Stimulated activated CD4-positive, alpha-beta T cell treated with anti-CD3 and anti-CD28 coated beads, Interleukin-15, amount 100 ng/mL, for 1 hour (primary cell): Measurements from ENCODE around the gene GLYATL2.

Experiments
- DNase-seq, 2 donors: peaks; one replicate each; pipeline ENCODE4 v3.0.0-alpha.2; 2020; ENCODE audit warnings: low read depth in 1 of 2, low spot score in 1 of 2

The GLYATL2 gene

GRCh38 chr11:58844361-58845005, at the start of gene GLYATL2:
TSS of gene GLYATL2 (minus strand) at chr11:58844704. CDS start at chr11:58839612, 5,092 bp downstream.
- no peak for DNase-seq

GRCh38 chr11:58893899-58894298, 49.4 kb upstream of the GLYATL2 start:
- no peak for DNase-seq

GRCh38 chr11:58888579-58888978, 44.1 kb upstream of the GLYATL2 start:
- no peak for DNase-seq

DNA sequence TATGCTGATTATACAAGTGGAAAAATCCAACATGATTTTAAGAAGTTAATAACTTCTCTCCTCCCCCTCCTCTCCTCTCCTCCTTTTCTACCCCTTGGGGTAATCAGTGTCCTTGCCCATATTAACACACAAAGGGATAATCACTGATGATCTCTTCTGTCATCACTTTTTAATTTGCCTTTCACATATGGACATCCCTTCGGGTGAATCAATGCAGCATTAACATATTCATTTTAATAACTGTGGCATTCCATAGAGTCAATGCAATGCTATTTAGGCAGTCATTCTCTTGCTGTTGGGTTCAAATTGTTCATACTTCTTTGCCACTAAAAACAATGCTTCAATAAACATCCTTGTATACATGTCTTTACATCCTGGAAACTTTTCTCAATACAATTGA, 42.9 kb upstream of the GLYATL2 start:
- no peak for DNase-seq

DNA sequence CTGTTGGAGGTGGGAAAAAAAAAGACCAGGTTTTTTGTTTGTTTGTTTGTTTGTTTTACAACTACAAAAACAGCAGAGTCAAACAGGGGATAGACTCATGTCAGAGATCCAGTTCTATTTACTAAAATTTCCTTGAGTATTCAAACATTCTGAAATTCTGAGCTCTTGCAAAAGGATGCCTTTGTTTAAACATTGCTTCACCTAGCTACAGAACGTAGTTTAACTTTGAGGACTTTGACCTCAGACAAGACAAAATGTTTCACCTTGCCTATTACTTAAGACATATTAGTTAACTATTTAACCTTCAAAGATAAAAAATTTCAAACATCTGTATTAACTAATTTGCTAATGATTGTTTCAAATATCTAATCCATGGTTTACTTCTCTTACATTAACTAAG, 36.1 kb upstream of the GLYATL2 start:
- no peak for DNase-seq

GRCh38 chr11:58880166-58880565, 35.7 kb upstream of the GLYATL2 start:
- DNase-seq, result no peak

DNA sequence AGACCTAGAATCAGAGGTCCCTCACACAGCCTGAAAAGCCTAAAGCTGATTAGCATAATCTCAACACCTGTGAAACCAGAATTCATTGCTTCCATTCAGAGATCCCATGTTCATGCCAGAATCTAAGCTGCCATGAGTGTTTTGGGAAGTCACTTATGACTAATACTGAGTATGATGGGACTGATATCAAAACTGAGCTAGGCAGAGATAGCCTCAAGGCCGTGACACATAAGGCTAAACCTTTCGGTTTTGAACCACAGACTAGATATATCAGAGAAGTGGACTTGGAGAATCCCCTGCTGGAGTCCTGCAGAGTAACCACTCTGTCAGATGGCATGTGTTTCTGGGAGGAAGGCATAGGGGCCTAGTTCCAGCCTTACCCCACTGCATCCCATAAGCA, 23.1 kb upstream of the GLYATL2 start:
- no peak for DNase-seq

- DNase-seq, result no peak
Measured at GRCh38 chr11:58866788-58867187, 22.3 kb upstream of the GLYATL2 start.

DNA sequence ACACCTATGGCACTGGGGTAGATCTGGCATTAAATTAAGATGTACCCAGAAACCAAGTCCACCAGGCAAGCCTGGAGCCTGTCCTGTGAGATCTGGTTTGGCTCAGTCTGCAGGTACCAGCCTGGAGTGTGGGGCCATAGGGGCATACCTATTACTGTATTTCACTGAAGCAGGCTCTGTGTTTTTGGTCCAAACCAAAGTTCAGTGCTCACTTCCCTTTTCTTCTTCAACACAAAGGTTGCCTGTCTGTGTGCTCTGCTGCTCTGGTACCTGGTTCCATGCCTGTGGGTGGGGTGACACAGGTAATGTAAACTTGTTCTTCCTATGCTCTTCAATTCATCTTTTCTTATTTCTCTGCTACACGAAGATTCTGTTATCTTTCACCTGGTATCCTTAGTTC, 19.8 kb upstream of the GLYATL2 start:
- no peak for DNase-seq

GRCh38 chr11:58863697-58864096, 19.2 kb upstream of the GLYATL2 start:
- no peak for DNase-seq

- DNase-seq, result no peak
Measured at GRCh38 chr11:58861533-58861932, 17.0 kb upstream of the GLYATL2 start.

DNA sequence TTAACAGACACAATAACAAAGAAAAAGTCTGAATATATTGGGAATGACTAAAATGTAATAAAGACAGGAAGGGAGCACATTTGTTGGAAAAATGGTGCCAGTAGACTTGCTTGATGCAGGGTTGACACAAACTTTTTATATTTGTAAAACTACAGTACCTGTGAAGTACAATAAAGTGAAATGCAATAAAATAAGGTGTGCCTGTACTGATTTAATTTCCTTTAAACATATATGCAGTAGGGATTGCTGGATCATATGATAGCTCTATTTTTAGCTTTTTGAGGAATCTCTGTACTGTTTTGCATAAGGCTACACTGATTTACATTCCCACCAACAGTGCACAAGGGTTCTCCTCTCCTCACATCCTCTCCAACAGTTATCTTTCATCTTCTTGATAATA, 12.3 kb upstream of the GLYATL2 start:
- no peak for DNase-seq

- no peak for DNase-seq
Measured at GRCh38 chr11:58845386-58845785, 882 bp upstream of the GLYATL2 start.

DNA sequence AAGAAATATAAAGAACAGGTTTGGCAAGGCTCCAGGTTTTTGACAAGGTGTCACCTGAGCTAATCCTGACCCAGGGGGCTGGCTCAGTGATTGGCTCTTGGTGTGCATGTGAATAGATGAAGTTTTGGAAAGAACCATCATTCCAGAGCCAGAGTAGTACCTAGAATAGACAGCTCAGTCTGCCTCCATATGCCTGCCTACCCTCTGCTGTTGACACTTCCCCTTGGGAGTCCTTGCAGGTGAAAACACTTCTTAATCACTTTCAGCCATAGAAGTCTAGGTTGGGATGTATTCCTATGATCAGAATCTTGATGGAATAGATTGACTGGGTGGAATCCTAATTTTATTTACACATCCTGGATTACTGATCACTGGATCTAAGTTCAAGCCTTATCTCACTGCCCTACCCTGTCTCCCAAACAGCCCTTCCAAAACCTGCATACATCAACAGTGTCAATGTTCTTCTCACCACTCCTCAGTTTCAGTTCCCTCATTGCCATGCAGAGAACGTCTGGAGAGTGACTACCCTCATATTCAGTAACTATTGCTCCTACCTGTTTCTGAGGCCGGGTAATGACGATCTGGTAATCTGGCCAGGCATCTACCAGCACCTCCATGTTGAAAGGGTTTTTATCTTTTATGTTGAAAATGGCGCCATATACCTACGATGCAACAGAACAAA, 6.7 kb downstream of the GLYATL2 start:
- no peak for DNase-seq

DNA sequence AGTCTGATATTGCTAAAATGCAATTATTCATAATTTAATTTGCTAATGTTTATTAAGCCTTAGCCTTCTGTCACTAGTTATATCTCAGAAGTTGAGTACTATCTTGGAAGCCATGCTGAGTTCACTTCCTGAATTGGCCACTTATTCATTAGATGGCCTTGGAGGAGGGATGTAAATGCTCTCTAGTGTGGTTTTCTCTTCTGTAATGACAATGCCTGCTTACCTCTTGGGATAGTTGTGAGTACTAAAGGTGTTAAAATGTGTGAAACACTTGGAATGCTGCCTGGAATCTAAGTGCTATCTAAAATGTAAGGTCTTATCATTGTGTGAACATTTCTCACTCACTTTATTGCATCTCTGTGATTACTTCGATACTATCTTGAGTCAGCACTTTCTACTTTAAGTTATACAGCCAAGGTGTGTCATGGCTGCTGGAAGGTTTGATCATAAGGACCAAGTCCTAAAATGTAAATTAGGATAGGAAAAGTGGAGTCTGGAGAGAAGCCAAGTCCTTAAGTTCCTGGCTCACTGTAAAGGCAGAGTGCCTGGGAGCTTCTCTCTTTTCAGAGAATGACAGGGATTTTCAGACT, 12.4 kb downstream of the GLYATL2 start:
- DNase-seq, result no peak

DNA sequence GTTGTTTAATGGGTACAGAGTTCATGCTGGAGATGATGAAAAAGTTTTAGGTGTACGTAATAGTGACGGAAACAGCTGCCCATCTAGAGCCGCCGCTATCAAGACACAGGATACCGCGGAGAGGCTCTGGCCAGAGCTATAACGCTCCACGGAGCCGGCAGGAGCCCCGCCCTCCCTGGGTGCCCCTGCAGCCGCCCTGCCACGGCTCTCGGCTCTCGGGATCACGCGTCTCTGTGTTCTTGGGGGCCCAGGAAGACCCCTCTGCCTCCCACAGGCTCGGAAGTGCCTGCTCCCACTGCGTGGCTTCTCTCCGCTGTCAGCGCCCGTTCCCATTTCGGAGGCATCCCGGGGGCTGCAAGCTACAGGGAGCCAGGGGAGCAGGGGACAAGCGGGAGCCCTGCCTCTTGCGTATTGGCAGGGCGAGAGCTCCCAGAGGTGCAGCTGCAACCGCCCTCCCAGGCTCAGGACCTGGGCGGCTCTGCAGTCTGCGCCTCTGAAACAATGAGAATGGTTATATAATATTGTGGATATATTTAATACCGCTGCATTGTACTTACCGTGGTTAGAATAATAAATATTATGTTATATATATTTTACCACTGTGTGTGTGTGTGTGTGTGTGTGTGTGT, 13.7 kb downstream of the GLYATL2 start:
- no peak for DNase-seq

- no peak for DNase-seq
Measured at GRCh38 chr11:58829786-58830185, 14.7 kb downstream of the GLYATL2 start.

DNA sequence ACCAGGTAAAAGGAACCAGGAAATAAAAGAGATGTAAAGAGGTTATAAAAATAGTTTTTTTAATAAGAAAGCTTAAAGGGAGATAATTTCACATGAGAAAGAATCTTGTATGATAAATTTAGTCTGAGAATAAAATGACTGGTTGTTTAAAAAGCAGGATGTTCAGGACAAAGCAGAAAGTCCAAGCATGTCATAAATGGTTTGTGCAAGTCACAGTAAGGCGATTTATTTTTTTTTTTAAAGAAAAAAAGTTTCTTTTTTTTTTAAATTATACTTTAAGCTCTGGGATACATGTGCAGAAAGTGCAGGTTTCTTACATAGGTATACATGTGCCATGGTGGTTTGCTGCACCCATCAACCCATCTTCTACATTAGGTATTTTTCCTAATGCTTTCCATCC, 30.8 kb downstream of the GLYATL2 start:
- no peak for DNase-seq

DNA sequence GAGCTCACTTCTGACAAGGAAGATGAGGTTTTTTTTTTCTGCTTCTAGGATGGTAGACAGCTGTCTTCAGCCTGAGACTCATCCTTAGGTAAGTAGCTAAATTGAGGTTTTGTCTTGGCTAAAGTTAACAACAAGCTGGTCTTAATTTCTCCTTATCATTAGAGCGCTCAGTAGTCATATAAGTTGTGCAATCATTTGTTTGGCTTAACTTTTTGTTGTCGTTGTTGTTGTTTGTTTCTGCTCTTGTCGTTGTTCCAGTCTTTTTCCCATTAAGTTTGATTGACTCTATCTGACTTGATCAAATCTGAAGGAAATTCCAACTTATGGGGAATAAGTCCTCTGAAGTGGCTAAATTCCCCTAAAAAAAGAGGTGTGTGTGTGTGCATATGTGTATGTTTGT, 33.0 kb downstream of the GLYATL2 start:
- DNase-seq, result no peak

GRCh38 chr11:58807343-58807742, 37.2 kb downstream of the GLYATL2 start:
- DNase-seq, result no peak

DNA sequence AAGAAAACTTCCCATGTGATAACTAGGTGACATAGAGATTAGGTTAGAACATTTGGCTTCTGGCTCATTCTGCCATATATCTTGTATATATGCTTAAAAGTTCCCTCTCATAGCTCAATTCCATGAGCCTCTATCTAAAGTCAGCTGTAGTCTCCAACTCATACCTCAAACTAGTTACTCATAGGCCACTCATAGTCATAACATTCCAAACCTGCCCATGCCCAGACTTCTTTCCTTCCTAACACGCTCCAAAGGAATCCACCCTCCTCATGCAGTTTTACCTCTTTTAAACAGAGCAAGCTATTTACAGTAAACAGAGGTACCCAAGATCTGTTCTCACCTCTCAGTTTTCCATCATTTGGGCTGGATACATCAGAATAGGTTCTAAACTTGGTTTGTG, 39.4 kb downstream of the GLYATL2 start:
- no peak for DNase-seq

GRCh38 chr11:58801974-58802545, 42.4 kb downstream of the GLYATL2 start:
- no peak for DNase-seq
